Measurements from ENCODE around the gene GZF1.

GZF1 gene

DNA sequence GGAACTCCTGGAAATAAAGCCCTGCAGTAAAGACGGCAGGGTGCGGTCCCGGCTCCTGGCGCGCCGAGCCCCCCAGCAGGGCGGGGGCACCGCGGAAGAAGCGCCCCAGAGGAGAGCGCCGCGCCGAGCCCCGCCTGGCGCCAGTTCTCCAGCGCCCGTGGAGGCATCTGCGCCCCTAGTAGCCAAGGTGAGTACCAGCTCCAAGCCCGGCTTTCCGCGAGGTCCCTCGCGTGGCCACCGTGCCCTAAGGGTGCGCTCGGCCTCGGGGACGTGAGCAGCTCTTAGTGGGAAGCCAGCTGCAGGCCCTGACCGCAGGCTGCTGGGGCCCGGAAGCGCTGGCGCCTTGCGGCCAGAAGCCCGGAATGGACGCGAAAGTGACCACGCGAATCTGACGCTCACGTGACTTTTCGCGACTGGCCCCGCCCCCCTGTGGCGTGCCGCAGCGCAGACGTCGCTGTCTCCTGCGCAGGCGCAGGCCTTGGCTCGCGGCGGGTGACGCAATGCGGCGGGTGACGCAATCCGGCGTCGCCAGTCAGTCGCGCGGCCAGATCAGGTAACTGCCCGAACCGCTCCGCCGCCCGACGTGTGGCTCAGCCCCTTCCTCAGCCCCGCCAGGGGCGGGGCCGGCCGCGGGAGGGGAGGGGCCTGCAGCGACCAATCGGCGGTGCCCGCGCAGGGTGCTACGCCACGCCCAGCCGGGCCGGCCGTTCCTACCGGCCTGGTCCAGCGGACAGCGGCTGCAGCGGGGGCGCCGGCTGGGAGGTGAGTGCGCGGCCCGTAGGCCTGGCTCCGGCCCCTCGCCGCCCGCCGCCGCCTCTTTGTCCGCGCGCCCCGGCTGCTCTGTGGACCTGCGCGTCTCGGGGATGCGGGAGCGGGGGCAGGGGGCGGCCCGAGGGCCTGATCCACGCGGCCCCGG lies at the start of gene GZF1:
TSS of gene GZF1 (plus strand) at position 707 of the 916 bp plus-strand sequence. CDS start 2,202 bp downstream, outside the sequence.
- DNase-seq: peak; percentile 99

DNA sequence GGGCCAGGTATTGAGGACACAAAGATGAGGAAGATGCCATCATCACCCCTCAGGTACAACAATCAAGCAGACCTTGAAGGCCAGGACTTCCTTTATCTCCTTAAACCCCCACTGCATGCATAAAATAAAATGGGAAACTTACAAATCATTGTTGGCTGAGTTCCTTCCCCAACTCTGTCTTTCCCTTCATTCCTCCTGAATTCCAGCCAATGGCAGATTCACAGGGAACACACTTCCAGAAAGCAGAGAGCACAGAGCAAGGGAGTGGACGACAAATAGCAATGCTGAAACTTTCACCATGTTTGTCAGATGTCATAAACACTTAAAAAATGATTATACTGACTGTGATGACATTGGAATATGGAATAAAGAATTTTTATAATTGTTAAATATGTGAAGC lies 48.7 kb upstream of the GZF1 start:
- DNase-seq: no peak

DNA sequence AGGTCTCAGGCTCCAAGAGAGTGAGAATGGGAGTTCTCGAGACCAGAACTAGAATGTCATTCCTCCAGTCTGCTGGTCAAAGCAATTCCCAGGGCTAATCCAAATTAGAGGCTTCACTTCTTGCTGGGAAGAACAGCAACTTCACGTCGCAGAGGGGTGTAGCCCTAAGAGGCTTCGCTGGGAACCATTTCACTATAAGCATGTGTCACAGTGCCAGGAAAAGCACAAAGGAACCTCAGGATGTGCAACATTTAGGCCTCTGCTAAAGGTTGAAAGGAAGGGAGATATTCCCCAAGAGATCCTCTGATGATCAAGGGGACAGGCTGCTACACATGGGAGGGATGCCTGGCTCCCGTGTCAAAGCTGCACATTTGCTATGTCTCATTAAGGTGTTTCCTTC lies 47.3 kb upstream of the GZF1 start:
- DNase-seq: no peak

DNA sequence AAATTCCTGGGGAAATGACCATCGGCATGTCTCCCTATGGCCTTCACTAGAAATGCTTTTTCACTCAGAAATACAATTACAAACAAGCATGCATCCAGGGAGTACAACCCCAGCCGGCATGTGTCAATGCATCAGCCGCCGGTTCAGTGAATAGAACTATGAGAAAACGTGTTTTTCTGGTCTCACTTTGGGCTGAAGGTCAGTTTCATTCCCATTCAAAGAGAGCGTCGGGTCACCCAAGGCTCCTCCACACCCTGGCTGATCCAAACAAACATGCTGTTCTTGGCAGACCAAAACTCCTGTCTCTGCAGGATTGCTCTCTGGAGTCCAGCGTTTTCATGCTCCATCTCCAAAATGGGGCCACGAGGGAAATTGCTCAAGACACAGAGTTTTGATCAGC lies 46.9 kb upstream of the GZF1 start:
- DNase-seq: no peak

DNA sequence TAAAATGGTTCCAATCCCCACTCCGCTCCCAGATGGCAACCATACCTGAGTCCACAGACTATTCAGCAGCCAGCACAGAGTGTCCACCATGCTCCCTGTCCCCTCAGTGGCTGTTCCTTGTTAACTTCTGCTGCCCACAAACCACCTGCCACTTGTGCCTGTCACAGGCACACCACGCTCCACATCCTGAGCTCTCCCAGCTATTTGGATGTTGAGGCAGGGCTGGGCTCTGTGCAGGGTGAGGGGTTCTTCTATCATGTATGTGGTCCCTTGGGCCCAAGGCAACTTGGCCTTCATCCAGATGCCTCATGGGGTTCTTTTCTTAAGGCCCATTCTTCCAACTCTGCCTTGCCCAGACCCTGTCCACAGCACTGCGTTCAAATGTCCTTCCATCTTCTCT lies 45.4 kb upstream of the GZF1 start:
- no peak for DNase-seq

DNA sequence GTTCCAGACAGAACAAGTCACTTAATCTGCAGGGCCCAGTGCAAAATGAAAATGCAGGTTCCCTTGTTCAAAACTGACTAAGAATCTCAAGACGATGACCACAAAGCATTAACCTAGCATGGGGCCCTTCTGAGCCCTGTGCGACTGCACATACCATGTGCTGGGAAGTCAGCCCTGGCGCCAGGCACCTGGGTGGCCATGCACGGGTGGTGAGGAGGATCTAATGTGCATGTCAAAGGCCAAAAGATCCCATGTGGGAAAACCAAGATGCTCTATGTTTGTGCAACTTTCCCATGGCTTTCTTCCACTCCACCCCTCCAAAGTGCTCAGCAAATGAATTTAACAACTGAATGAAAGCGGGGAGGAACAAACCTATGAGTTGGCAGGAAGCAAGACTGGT lies 44.9 kb upstream of the GZF1 start:
- DNase-seq: no peak

DNA sequence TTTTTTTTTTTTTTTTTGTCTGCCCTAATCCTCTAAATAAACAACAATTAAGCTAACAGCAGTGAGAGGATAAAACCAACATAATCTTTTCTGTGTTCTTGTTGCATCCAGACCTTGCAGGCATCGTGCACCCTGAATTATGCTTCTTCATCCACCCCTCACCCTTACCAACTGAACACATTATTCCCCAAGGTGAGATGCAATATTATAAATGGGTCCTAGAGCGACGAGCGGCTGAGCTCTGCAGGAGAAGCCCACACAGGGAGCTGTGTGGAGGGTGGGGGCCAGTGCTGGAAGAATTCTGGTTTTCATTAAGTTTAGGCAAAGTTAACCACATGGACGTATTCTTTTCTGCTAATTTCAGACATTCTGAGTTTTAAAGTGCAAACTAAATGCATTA lies 43.6 kb upstream of the GZF1 start:
- DNase-seq: no peak

DNA sequence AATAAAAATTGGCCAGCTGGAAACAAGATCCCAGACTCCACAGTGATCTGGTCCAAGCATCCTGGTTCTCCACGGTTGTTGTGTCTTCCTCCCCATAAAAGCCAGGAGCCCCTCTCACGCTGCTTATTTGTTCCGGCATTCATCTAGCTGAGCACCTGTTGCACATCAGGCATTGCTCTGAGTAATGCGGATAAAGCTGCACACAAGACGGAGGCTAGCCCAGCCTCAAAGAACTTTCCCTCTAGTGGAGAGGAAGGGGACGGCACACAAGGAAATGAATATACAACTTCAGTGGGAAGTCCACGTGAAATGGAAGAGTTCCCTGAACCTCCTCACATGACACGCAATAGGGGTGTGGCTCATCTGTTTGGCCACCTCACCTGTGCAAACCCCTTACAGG lies 41.7 kb upstream of the GZF1 start:
- no peak for DNase-seq

DNA sequence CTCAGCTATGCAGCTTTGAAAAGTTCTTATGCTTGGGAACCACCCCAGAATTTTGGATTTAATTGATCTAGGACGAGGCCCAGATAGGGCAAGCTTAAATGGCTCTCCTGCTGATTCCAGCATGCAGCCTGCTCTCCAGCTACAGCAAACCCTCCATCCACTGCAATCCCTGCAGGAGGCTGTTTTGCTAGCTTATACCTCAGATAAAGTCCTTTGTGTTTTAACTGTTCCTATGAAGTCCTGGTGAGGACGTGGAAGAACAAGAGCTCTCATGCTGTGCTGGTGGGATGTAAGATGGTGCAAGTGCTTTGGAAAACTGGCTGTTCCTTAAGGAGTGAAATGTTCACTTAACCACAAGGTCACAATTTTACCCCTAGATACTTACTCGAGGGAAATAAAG lies 36.9 kb upstream of the GZF1 start:
- DNase-seq: no peak

DNA sequence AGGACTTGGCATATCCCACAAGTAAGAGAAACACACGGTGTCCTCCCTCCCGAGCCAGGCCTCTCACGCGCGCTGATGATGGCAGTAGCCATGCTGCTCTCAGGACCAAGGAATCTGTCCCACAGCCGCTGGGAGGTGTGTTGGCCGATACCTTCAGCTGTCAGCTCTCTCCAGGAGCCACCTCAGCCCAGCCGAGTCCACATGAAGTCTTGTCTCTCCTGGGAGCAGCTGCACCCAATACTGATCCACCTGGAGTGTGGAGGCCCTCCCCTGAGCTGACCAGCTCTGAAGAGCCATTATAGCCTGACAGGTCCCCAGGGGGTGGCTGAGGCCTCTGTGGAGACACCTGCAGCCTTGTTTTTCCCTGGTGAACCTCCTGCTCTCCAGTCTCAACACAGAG lies 35.2 kb upstream of the GZF1 start:
- DNase-seq: no peak

DNA sequence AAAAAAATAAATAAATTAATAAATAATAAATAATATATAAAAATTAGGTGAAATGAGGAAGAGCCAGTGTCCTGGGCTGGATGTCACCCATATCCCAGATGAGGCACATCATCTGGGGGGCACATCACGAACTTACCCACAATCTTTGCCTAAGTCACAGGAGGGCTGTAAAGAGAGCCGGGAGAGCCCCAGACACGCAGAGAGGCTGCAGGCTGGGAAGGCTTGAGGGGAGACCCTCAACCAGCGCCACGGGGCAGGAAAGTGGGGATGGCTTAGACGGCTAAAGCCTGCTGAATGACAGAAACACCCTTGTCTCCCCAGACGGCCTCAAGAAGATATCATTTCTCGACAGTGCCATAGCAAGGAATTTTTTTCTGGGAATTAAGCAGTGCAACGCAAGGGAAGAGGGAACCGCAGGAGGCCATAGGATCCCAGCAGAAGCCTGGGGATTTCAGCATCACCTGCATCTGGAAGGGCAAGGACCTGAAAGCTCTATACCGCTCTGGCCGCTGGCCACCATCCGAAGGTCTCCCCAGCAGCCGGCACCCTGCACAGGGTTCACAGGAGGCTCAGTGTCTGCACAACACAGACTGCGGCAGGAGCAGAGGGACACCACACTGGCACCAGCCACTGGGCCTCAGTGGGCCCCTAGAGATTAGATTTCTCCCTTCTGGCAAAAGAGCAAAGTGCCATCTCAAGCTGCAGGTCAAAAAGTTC lies 34.2 kb upstream of the GZF1 start:
- no peak for DNase-seq

DNA sequence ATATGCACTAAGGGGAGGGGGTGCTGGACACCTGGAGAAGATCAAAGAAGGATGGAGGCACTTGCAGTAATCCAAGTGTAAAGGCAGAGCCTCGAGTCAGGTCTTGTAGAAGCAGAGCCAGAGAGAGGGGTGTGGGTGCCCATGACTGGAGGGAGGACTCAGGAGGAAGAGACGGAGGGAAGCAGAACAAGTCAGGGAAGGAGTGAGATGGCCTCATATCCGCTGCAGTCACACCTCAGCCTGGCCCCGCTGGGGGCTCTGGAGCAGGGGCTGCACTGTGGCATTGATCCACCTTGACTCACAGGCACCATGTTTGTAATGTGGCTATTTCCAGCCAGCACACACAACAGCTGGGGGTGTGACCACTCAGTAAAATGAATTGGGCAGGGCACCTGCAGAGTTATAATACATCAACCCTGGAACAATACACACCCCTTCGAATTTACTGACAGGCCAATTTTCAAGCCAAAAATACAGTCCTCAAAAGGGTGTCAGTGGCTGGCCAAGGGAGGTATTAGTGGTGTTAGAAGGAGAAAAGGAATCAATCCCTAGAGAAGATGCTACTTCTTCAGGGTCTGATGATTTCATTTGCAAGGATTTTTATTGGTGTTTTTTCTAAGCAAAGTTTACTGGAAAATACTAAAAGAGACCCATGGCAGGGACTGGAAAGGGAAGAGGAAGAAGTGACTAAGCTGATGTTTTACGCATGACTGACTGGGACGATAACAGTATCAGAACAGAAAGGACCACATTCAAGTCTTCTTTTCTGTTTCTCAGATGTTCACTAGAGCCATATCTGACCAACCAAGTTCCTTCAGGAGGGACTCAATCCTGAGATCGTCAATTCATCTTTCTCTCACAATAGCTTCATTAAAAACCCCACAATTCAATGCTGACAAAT lies 30.3 kb upstream of the GZF1 start:
- DNase-seq: no peak

DNA sequence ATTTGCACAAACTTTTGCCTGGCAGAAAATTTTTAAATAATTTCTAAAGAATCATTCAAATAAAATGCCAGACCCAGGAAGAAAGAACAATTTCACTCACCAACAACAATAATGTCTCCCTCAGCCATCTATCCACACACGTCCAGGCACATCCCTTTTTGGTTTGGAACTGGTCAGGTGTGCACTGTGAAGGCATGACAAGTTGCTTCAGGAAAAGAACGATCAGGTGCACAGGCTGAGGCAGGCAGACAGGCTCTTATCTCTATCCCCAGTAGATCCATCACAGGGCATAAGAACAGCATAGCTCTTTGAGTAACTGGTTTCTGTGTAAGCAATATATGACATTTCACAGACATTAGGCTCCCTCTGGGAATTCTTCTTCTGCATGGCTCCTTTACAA lies 29.5 kb upstream of the GZF1 start:
- no peak for DNase-seq

DNA sequence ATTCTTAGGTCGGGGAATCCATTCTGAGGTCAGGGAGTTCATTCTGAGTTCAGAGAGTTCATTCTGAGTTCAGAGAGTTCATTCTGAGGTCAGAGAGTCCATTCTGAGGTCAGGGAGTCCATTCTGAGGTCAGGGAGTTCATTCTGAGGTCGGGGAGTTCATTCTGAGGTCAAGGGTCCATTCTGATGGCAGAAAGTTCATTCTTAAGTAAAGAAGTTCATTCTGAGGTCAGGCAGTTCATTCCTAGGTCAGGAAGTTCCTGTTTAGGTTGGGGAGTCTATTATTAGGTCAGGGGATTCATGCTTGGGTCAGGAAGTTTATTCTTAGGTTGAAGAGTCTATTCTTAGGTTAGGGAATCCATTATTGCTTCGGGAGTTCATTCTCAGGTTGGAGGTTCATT lies 27.9 kb upstream of the GZF1 start:
- no peak for DNase-seq

DNA sequence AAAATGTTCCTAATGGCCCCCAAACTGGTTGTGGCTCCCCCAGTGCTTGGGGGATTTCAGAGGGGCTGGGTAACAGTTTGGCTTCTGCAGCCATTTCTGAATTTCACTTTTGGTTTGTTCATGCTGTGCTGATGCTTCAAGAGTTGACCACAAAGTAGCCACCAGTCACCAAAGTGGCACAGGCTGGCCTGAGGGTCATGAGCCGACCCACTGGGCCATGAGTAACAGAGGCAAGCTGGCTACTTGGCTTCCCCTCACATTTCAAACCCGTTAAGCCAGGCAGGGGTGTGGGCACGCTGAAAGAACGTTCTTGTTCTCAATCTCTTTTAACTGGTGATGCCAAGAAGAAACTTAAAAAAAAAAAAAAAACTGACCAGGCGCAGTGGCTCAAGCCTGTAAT lies 26.5 kb upstream of the GZF1 start:
- no peak for DNase-seq

DNA sequence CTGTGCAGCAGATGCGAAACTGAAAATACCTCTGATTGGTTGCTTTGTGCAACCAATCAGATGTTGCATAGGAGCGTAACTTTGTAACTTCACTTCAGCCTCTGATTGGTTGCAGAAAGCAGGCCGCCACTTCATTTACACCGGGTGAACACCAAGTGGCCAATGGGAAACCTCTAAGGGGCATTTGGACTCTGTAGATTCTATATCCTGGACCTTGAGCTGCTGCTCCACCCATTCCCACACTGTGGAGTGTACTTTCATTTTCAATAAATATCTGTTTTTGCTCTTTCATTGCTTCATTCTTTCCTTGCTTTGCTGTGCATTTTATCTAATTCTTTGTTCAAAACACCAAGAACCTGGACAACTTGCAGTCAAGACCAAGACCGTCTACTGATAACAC lies 25.5 kb upstream of the GZF1 start:
- DNase-seq: no peak

DNA sequence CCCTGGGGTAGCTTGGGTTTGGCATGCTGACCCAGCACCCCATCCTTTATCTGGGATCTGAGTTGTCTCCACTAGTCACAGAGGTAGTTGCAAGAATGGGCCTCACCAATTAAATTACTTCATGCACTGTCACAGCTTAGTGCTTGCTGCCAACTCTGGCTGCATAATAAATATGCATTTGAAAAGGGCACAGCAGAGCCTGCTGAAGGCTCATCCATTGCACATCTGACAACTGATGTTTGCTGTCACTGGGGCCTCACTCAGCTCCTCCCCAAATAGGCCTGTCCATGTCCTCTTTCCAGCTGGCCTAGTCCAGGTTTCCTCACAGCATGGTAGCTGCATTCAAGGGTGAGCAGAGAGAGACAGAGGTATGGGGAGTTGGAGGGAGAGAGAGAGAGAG lies 24.7 kb upstream of the GZF1 start:
- DNase-seq: no peak

DNA sequence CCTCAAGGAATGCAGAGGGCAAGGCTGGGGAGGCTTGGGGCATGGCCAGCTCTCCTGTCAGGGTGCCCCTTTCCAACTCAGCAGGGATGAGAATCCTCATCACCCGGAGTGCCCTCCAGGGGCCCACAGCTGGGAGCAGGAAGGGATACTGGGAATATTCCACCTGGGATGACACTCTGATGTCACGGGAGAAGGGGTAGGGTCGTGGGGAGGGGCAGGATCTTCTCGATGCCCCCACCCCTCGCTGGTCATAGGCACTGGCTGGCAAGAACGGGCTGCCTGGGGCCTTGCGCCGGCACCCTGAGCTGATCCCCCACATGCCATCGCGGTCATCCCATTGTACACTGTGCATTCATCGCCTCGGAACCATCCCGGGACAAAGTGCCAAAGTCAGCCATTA lies 22.0 kb upstream of the GZF1 start:
- no peak for DNase-seq

DNA sequence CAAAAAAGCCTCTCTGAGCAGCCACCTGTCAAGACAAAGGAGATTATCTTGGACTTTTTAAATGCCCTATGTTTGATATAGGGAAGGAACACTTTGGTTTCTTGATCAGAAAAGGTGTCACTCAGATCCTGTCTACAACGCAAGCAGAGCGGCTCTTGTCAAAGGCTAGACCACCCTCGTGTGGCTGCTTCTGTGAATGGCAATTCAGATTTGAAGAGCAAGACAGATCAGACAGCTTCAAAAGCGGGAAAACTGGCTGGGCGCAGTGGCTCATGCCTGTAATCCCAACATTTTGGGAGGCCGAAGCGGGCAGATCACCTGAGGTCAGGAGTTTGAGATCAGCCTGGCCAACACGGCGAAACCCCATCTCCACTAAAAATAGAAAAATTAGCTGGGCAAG lies 21.5 kb upstream of the GZF1 start:
- no peak for DNase-seq

DNA sequence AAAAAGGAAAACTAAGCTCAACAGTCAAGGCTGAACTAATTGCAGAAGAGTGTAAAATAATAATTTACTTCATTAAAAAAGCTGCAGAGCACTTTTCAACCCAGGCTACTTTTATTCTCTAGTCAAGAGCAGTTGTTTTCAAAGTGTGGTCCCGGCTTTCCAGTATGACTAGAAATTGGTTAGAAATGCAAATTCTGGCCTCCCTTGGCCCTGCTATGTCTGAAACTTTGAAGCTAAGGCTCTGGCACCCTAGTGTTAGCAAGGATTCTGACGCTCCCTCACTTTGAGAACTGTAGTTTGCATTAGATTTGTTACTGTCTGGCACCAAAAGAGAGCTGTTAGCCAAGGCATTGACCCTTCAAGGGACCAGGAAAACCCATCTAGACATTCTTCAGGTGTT lies 20.9 kb upstream of the GZF1 start:
- no peak for DNase-seq

DNA sequence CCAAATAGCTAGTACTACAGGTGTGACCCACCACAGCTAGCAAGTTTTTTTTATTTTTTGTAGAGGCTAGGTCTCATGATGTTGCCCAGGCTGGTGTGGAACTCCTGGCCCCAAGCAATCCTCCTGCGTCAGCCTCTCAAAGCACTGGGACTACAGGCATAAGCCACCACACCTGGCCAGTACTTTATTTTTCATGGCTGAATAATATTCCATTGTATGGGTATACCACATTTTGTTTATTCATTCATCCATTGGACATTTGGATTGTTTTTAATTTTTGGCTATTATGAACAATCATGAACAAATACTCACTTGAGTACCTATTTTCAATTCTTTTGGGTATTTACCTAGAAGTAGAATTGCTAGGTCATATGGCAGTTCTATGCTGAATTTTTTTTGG lies 18.4 kb upstream of the GZF1 start:
- DNase-seq: no peak

DNA sequence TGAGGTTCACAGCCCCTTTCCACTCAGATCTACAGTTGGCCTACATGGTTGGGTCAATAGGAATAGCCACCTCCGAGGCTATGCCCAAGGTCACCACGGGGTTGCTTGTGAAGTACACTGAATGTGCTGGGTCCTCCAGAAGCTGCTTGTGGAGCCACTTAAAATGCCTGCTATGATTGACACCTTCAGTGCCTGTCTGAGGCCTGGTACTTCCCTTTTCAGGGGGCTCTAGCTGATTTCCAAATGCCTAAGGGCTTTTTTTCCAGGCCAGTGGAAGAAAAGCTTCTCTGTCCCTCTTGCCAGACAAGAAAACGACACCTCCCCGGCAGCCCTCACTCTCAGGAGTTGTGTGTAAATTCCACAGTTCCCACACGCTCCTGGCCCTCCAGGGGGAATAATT lies 17.6 kb upstream of the GZF1 start:
- DNase-seq: no peak

DNA sequence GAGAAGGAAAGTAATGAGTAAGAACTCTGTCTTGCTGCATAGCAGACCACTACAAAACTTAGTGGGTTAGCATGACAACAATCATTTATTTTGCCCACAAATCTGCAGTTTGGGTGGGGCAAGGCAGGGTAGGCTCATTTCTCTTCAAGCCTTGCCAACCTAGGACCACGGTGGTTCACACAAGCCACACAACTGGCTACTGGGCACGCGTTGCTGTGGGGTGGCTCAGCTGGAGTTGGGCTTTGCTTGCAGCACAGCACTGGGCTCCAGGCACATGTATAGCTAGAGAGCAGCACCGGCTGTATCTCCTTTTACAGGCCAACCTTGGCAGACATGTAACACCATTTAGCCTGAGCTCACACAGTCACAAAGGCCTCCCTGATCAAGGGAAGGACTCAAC lies 16.0 kb upstream of the GZF1 start:
- DNase-seq: no peak

Measured in GOT3 (cell line).